K562 (cell line): ENCODE results near the gene FAM181B. TPM values are rescaled to one million over a fixed set of nuclear protein-coding genes. Genes with fewer than 3 reads are reported as not detected.
A peak's percentile ranks its signal among the peaks of the same experiment; 100 is the strongest.

Experiments
- BDP1 ChIP-seq: IDR thresholded peaks from 3 replicates; pipeline ENCODE4 v1.6.1; 2011; ENCODE audit not compliant: insufficient read length, insufficient read depth
- BMI1 ChIP-seq: fragments of 150-350 bp; IDR thresholded peaks from 2 replicates; pipeline ENCODE4 v1.6.1; 2014; ENCODE audit warnings: low read length
- HMBOX1 ChIP-seq: sonication (generic); IDR thresholded peaks from 2 replicates; pipeline ENCODE4 v1.6.1; 2016
- HMG20B ChIP-seq: fragments of 250-450 bp; sonication (Bioruptor Pico); IDR thresholded peaks from 2 replicates; pipeline ENCODE4 v1.5.0; 2021; ENCODE audit warnings: mild to moderate bottlenecking
- HNRNPH1 ChIP-seq: fragments of 200-400 bp; formaldehyde crosslinking; optimal IDR thresholded peaks from 2 replicates; pipeline ENCODE3; 2017; ENCODE audit warnings: low read depth, mild to moderate bottlenecking, low read length, moderate library complexity
- KDM2B ChIP-seq: fragments of 250-450 bp; sonication (Bioruptor Pico); IDR thresholded peaks from 2 replicates; pipeline ENCODE4 v1.8.0; 2021; ENCODE audit warnings: mild to moderate bottlenecking, moderate library complexity
- MEF2D ChIP-seq: conservative IDR thresholded peaks from 2 replicates; pipeline ENCODE4 v1.6.1; 2016; ENCODE audit warnings: low read depth, missing genetic modification characterization, missing compliant biosample characterization
- NRF1 ChIP-seq, 2 experiments: fragments of 450-650 bp; IDR thresholded peaks in 1 of 2; conservative IDR thresholded peaks in 1 of 2; 2 replicates each; pipeline ENCODE4 v1.6.1; 2014; ENCODE audit warnings: mild to moderate bottlenecking in 2 of 2
- POLR2G ChIP-seq: fragments of 200-400 bp; formaldehyde crosslinking; IDR thresholded peaks from 2 replicates; pipeline ENCODE4 v1.6.1; 2017; ENCODE audit warnings: low read depth, mild to moderate bottlenecking, antibody characterized with exemption, low read length, moderate library complexity
- PTRF ChIP-seq: fragments of 450-650 bp; IDR thresholded peaks from 2 replicates; pipeline ENCODE4 v1.6.1; 2016; ENCODE audit warnings: mild to moderate bottlenecking, missing genetic modification characterization, missing compliant biosample characterization
- SMAD1 ChIP-seq: fragments of 150-350 bp; IDR thresholded peaks from 2 replicates; pipeline ENCODE4 v1.6.1; 2014; ENCODE audit warnings: low read length, low read depth; ENCODE audit not compliant: partially characterized antibody
- USF2 ChIP-seq: sonication (generic); formaldehyde crosslinking; IDR thresholded peaks from 2 replicates; pipeline ENCODE4 v1.5.0; 2020; ENCODE audit warnings: missing genetic modification reagents
- ZNF318 ChIP-seq, 2 experiments: fragments of 450-650 bp; IDR thresholded peaks; 2 replicates each; pipeline ENCODE4 v1.6.1; 2016; ENCODE audit warnings: mild to moderate bottlenecking in 2 of 2, borderline replicate concordance in 1 of 2, low read depth in 1 of 2, moderate library complexity in 1 of 2
- ZNF764 ChIP-seq: fragments of 250-450 bp; sonication (Bioruptor Pico); IDR thresholded peaks from 2 replicates; pipeline ENCODE4 v1.4.0; 2020; ENCODE audit warnings: low read depth, mild to moderate bottlenecking, moderate library complexity
- ZZZ3 ChIP-seq: fragments of 450-650 bp; IDR thresholded peaks from 2 replicates; pipeline ENCODE4 v1.6.1; 2016; ENCODE audit warnings: antibody characterized with exemption, mild to moderate bottlenecking, moderate library complexity
- polyA plus RNA-seq, 8 experiments: library from polyadenylated mRNA; depleted of rRNA in 4 of 8; stranded (reverse) in 5 of 8; unstranded in 3 of 8; fragments of >200 nt; fragmentation: Nextera tagmentation in 2 of 8; fragmentation: Illumina TruSeq in 1 of 8; extraction: Ambion mirVana in 2 of 8; extraction: Trizol in 1 of 8; gene quantifications; 2 replicates each; pipeline versions ENCODE4 v1.2.1 to v1.2.3, GENCODE V29; 2011 to 2014; ENCODE audit warnings: inconsistent platforms in 1 of 8, missing spikeins in 1 of 8
- total RNA-seq, 7 experiments: library from RNA; depleted of rRNA in 6 of 7; stranded (reverse); fragments of >200 nt in 6 of 7; fragmentation: Illumina TruSeq in 2 of 7; extraction: Trizol in 2 of 7; gene quantifications; 2 replicates each; pipeline versions ENCODE4 v1.2.1 to v1.2.3, GENCODE V29; 2011 to 2021; ENCODE audit warnings: low replicate concordance in 1 of 7

The FAM181B gene
- total and polyA plus RNA-seq, 9 of the 15 experiments (the other 6 are each of a cell fraction or from before 2014, with no cell fraction given) = 0.01 TPM; not detected in 8

GRCh38 chr11:82733444-82734119, at the start of gene FAM181B (continued):
- TF ChIP-seq POLR2G (peak; percentile 52; the same call in 1 of the 2 replicates), ZNF318 (IDR thresholded peaks at IDR 0.05; ENCODE audit: borderline replicate concordance in 1 of 2, low read depth in 1 of 2) (no peak), SMAD1 (no peak), PTRF (tag) (no peak), MEF2D (tag) (no peak), BDP1 (no peak), KDM2B (CRISPR knock-in tag) (0 out of 2 replicates have a peak, but pooled peaks have one; percentile 64), NRF1 (conservative IDR thresholded peaks at IDR 0.05 in 1 of 2, IDR thresholded peaks at IDR 0.05 in 1 of 2) (peak in 1 of 2 experiments; percentile 50; a peak in 2 of 4 replicates), ZNF764 (CRISPR knock-in tag) (no peak), ZZZ3 (no peak), USF2 (CRISPR knock-in tag) (no peak), HMG20B (no peak), HMBOX1 (no peak), HNRNPH1 (no peak), BMI1 (no peak)
